ENCODE results near the gene SPATA24.

The SPATA24 gene

DNA sequence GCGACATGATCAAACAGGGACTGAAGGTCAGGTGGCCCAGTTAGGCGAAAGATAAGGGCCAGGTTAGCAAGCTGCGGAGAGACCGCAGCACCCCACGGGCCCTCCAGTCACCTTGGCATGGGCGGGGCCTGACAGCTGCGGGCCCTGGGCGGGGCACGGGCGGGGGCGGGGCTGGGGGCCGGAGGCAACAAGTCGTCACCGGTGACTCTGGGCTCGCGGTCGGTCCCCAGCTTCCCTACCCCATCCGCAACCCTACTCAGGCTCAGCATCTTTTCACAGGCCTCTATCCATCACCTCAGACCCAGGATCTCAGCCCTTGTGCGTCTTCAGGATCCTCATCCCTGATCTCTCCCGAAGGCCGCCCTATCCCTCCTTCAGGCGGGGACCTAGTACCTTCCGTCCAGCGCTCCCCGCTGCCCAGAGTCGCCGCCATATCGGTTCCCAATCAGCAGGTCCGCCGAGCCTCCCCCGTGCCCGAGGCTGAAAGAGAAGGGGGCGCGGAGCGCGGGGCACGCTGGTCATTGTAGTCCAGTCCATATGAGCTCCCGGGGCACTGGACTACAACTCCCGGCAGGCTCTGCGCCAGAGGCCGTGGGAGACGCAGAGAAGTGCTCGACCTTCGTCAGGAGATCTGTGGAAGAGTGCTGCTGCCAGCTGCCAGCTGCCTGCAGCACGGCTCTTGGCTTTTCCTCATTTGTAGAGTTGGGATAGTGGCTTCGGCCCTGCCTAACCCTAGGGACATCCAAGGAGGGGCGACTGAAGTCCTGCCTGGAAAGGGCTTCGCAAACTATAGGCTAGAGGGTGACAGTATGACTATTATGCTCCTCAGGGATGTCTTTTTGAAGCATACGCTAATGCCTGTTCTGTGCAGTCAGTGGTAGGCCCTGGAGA lies 35.4 kb upstream of the SPATA24 start, which contains the start of gene DNAJC18:
DNAJC18 (minus strand) TSS at position 513 of the 891 bp plus-strand sequence; CDS start at position 433, 80 bp downstream.
- H4K20me1 ChIP-seq (ENCODE audit: insufficient read depth, low read length), result no peaks in the 10 kb centered on the region
- peak; percentile 91 for DNase-seq
- TF ChIP-seq, protein P1, sequence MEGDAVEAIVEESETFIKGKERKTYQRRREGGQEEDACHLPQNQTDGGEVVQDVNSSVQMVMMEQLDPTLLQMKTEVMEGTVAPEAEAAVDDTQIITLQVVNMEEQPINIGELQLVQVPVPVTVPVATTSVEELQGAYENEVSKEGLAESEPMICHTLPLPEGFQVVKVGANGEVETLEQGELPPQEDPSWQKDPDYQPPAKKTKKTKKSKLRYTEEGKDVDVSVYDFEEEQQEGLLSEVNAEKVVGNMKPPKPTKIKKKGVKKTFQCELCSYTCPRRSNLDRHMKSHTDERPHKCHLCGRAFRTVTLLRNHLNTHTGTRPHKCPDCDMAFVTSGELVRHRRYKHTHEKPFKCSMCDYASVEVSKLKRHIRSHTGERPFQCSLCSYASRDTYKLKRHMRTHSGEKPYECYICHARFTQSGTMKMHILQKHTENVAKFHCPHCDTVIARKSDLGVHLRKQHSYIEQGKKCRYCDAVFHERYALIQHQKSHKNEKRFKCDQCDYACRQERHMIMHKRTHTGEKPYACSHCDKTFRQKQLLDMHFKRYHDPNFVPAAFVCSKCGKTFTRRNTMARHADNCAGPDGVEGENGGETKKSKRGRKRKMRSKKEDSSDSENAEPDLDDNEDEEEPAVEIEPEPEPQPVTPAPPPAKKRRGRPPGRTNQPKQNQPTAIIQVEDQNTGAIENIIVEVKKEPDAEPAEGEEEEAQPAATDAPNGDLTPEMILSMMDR (IDR thresholded peaks at IDR 0.05; ENCODE audit: borderline replicate concordance, extremely low read depth, low read length, poor library complexity, severe bottlenecking), result no peak
- TF ChIP-seq EZH2 (IDR thresholded peaks at IDR 0.05; ENCODE audit: borderline replicate concordance, low read depth, low read length, severe bottlenecking), result no peak
- H3K36me3 ChIP-seq (ENCODE audit: insufficient read depth, low read length), result no peaks in the 10 kb centered on the region
- H3K4me2 ChIP-seq (ENCODE audit: insufficient read depth, low read length), result peak within 1 kb of the TSS; percentile 93
- H3K27me3 ChIP-seq (ENCODE audit: insufficient read depth, low read length, poor library complexity), result no peaks in the 10 kb centered on the region
- H3K9me3 ChIP-seq (ENCODE audit: insufficient read depth, low read length, severe bottlenecking), result no peaks in the 10 kb centered on the region
- H3K4me3 ChIP-seq (ENCODE audit: low read depth in 1 of 2, low read length in 2 of 2), result peak within 1 kb of the TSS; percentile 67 to 91
- peak within 1 kb of the TSS; percentile 83 for H3K27ac ChIP-seq (ENCODE audit: low read length)
- H2AFZ ChIP-seq (ENCODE audit: low read depth, low read length), result peak within 1 kb of the TSS; percentile 99
- peaks cover 25% of the 10 kb centered on the region for H3K4me1 ChIP-seq (ENCODE audit: insufficient read depth, low read length)
- ATAC-seq (ENCODE audit: insufficient read depth, low read depth), result peak; percentile 97
- peak within 1 kb of the TSS; percentile 75 for H3K9ac ChIP-seq (ENCODE audit: low read depth, low read length)
- 0 out of 2 replicates have a peak, but pooled peaks cover 2% of the 10 kb centered on the region for H3K79me2 ChIP-seq (ENCODE audit: insufficient read depth, low read length)

DNA sequence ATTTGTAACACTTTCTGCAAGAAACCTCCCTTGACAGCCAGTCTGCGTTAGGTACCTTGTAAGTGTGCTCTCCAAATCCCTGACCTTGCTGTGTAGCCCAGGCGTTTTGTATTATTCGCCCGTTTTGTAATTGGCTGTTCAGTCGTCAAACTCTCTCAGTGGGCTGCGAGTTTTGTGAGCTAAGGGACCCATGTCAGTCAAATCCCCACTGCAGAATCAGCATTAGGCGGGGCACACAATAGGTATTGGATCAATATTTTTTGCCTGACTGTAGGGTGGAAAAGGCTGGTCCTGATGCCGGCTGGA lies 34.8 kb upstream of the SPATA24 start:
- Histone ChIP-seq H4K20me1 (ENCODE audit: insufficient read depth, low read length) (no peaks in the 10 kb centered on the region), H3K79me2 (ENCODE audit: insufficient read depth, low read length) (0 out of 2 replicates have a peak, but pooled peaks cover 2% of the 10 kb centered on the region), H3K4me1 (ENCODE audit: insufficient read depth, low read length) (peaks cover 19% of the 10 kb centered on the region), H3K9ac (ENCODE audit: low read depth, low read length) (peak overlapping the region; percentile 75), H2AFZ (ENCODE audit: low read depth, low read length) (peak overlapping the region; percentile 47), H3K36me3 (ENCODE audit: insufficient read depth, low read length) (no peaks in the 10 kb centered on the region), H3K27ac (ENCODE audit: low read length) (no peak overlapping the region; the same call in 1 of the 2 replicates), H3K4me2 (ENCODE audit: insufficient read depth, low read length) (peak overlapping the region; percentile 93), H3K9me3 (ENCODE audit: insufficient read depth, low read length, severe bottlenecking) (no peaks in the 10 kb centered on the region), H3K27me3 (ENCODE audit: insufficient read depth, low read length, poor library complexity) (no peaks in the 10 kb centered on the region), H3K4me3 (ENCODE audit: low read depth in 1 of 2, low read length in 2 of 2) (peak overlapping the region; percentile 67 to 91; a peak in 3 of 4 replicates)
- no peak for TF ChIP-seq EZH2 (IDR thresholded peaks at IDR 0.05; ENCODE audit: borderline replicate concordance, low read depth, low read length, severe bottlenecking)
- TF ChIP-seq, protein P1 (IDR thresholded peaks at IDR 0.05; ENCODE audit: borderline replicate concordance, extremely low read depth, low read length, poor library complexity, severe bottlenecking), result no peak
- DNase-seq, result no peak
- no peak; the same call in 2 of the 3 replicates for ATAC-seq (ENCODE audit: insufficient read depth, low read depth)

DNA sequence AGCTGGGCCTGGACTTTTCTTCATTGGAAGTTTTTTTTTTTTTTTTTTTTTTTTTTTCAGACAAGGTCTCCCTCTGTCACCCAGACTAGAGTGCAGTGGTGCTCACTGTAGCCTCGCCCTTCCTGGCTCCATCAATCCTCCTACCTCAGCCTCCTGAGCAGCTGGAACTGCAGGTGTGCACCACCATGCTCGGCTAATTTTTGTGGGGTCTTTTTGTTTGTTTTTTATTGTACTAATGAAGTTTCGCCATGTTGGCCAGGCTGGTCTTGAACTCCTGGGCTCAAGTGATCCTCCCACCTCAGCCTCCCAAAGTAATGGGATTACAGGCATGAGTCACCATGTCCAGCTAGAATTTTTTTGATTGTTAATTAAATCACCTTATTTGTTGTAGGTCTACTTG lies 31.8 kb upstream of the SPATA24 start:
- Histone ChIP-seq H3K4me2 (ENCODE audit: insufficient read depth, low read length) (no peak overlapping the region), H3K4me1 (ENCODE audit: insufficient read depth, low read length) (peaks cover 15% of the 10 kb centered on the region), H3K4me3 (ENCODE audit: low read depth in 1 of 2, low read length in 2 of 2) (no peak overlapping the region), H3K27ac (ENCODE audit: low read length) (no peak overlapping the region), H3K79me2 (ENCODE audit: insufficient read depth, low read length) (0 out of 2 replicates have a peak, but pooled peaks cover 2% of the 10 kb centered on the region), H3K36me3 (ENCODE audit: insufficient read depth, low read length) (no peaks in the 10 kb centered on the region), H3K27me3 (ENCODE audit: insufficient read depth, low read length, poor library complexity) (no peaks in the 10 kb centered on the region), H3K9ac (ENCODE audit: low read depth, low read length) (no peak overlapping the region), H3K9me3 (ENCODE audit: insufficient read depth, low read length, severe bottlenecking) (no peaks in the 10 kb centered on the region), H4K20me1 (ENCODE audit: insufficient read depth, low read length) (no peaks in the 10 kb centered on the region), H2AFZ (ENCODE audit: low read depth, low read length) (no peak overlapping the region)
- ATAC-seq (ENCODE audit: insufficient read depth, low read depth) (no peak), DNase-seq (no peak)
- TF ChIP-seq, protein P1 (IDR thresholded peaks at IDR 0.05; ENCODE audit: borderline replicate concordance, extremely low read depth, low read length, poor library complexity, severe bottlenecking), result no peak
- TF ChIP-seq EZH2 (IDR thresholded peaks at IDR 0.05; ENCODE audit: borderline replicate concordance, low read depth, low read length, severe bottlenecking), result no peak
